K562 (cell line): ENCODE data around the gene ADCY6. TPM values are rescaled to one million over a fixed set of nuclear protein-coding genes. Genes with fewer than 3 reads are reported as not detected.

Experiments used
- CHD2 ChIP-seq: IDR thresholded peaks from 2 replicates; pipeline ENCODE4 v1.6.1; 2011; ENCODE audit warnings: low read depth, low read length
- KAT2B ChIP-seq: IDR thresholded peaks from one replicate; pipeline ENCODE4 v1.6.1; 2012; ENCODE audit warnings: low read depth, mild to moderate bottlenecking, control low read depth, inconsistent platforms, low read length, moderate library complexity
- MAX ChIP-seq: sonication (generic); formaldehyde crosslinking; IDR thresholded peaks from 2 replicates; pipeline ENCODE4 v1.9.0; 2022; ENCODE audit warnings: mild to moderate bottlenecking, missing genetic modification reagents
- MLLT1 ChIP-seq, 2 experiments: fragments of 450-650 bp; IDR thresholded peaks; 2 replicates each; pipeline ENCODE4 v1.6.1; 2016
- PTRF ChIP-seq: fragments of 450-650 bp; IDR thresholded peaks from 2 replicates; pipeline ENCODE4 v1.6.1; 2016; ENCODE audit warnings: mild to moderate bottlenecking, missing genetic modification characterization, missing compliant biosample characterization
- SRSF7 ChIP-seq: fragments of 200-400 bp; formaldehyde crosslinking; optimal IDR thresholded peaks from 2 replicates; pipeline ENCODE3; 2017; ENCODE audit warnings: mild to moderate bottlenecking, low read depth, low read length
- THAP7 ChIP-seq: fragments of 250-450 bp; sonication (Bioruptor Pico); IDR thresholded peaks from 2 replicates; pipeline ENCODE4 v1.5.0; 2021
- TRIM24 ChIP-seq, 2 experiments: fragments of 450-650 bp; IDR thresholded peaks; 2 replicates each; pipeline ENCODE4 v1.6.1; 2016
- TRIM25 ChIP-seq: fragments of 450-650 bp; IDR thresholded peaks from 2 replicates; pipeline ENCODE4 v1.7.0; 2016; ENCODE audit warnings: borderline replicate concordance
- ZBTB7A ChIP-seq: IDR thresholded peaks from 2 replicates; pipeline ENCODE4 v1.6.1; 2011; ENCODE audit warnings: low read depth, mild to moderate bottlenecking, low read length, moderate library complexity, borderline replicate concordance; ENCODE audit not compliant: control insufficient read depth
- ZNF146 ChIP-seq: IDR thresholded peaks from one replicate; pipeline ENCODE4 v1.6.1; 2018; ENCODE audit warnings: missing compliant biosample characterization; ENCODE audit not compliant: unreplicated experiment
- polyA plus RNA-seq, 8 experiments: library from polyadenylated mRNA; depleted of rRNA in 4 of 8; stranded (reverse) in 5 of 8; unstranded in 3 of 8; fragments of >200 nt; fragmentation: Nextera tagmentation in 2 of 8; fragmentation: Illumina TruSeq in 1 of 8; extraction: Ambion mirVana in 2 of 8; extraction: Trizol in 1 of 8; gene quantifications; 2 replicates each; pipeline versions ENCODE4 v1.2.1 to v1.2.3, GENCODE V29; 2011 to 2014; ENCODE audit warnings: inconsistent platforms in 1 of 8, missing spikeins in 1 of 8
- total RNA-seq, 7 experiments: library from RNA; depleted of rRNA in 6 of 7; stranded (reverse); fragments of >200 nt in 6 of 7; fragmentation: Illumina TruSeq in 2 of 7; extraction: Trizol in 2 of 7; gene quantifications; 2 replicates each; pipeline versions ENCODE4 v1.2.1 to v1.2.3, GENCODE V29; 2011 to 2021; ENCODE audit warnings: low replicate concordance in 1 of 7
- TF ChIP-seq, protein P1 (sequence below): sonication (generic); formaldehyde crosslinking; IDR thresholded peaks from 2 replicates; pipeline ENCODE4 v1.8.0; 2023; ENCODE audit warnings: mild to moderate bottlenecking, missing genetic modification reagents
- TF ChIP-seq, protein P2 (sequence below), 2 experiments: IDR thresholded peaks; 2 replicates each; pipeline ENCODE4 v1.6.1; 2011; ENCODE audit warnings: borderline replicate concordance in 1 of 2, control low read depth in 1 of 2, low read depth in 1 of 2, low read length in 1 of 2, mild to moderate bottlenecking in 1 of 2, mixed read lengths in 1 of 2, moderate library complexity in 1 of 2; ENCODE audit not compliant: insufficient read depth in 1 of 2, insufficient read length in 1 of 2, poor library complexity in 1 of 2, severe bottlenecking in 1 of 2; ENCODE audit errors: extremely low read depth in 1 of 2
- TF ChIP-seq, protein P3 (sequence below): fragments of 450-650 bp; formaldehyde crosslinking; IDR thresholded peaks from 2 replicates; pipeline ENCODE4 v1.4.0; 2020; ENCODE audit warnings: mild to moderate bottlenecking, moderate library complexity
- TF ChIP-seq, protein P4 (sequence below): sonication (generic); formaldehyde crosslinking; IDR thresholded peaks from 2 replicates; pipeline ENCODE4 v1.8.1; 2023; ENCODE audit warnings: mild to moderate bottlenecking, missing genetic modification reagents, moderate library complexity

ADCY6 gene
- total and polyA plus RNA-seq, 9 of the 15 experiments (the other 6 are each of a cell fraction or from before 2014, with no cell fraction given) = 0.01 to 1.0 (median 0.53) TPM

DNA sequence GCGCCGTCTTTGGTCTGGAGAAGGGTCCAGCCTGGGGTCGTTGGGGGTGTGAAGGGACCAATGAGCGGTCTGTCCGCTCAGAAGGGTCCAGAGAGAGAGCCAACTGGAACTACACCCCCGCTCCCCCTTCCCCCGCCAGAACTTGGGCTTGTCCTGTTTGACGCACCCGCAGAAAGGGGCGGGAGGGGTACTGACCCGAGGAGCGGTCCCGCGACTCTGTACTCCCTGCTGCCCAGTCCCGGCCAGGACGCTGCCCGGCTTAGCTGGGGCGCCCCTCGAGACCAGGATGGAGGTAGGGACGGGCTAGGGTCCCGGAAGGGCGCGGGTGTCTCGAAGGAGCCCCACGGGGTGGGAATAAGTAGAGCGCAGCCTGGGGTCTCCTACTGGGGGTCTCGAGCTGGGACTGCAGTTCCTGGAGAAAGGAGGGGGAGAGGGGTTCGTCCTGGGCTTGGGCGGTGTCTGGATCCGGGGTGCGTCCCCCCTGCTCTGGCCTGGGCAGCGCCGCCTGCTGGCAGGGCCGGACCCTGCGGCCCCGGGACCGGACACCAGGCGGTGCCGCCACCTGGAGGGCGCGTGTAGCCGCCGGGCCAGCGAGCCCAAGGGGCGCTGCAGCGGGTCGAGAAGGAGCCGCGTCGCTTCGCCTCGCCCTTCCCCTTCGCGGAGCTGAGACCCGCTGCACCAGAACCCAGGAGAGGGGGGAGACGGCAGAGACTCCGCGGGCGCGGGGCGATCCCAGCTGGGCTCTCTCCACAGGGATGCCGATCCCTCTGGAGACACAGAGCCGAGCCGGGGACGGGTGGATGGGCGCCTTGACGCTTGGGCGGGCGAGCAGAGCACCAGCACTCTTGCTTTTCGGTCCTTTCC lies 25.6 kb upstream of the ADCY6 start (continued):
- TF ChIP-seq, protein P1, sequence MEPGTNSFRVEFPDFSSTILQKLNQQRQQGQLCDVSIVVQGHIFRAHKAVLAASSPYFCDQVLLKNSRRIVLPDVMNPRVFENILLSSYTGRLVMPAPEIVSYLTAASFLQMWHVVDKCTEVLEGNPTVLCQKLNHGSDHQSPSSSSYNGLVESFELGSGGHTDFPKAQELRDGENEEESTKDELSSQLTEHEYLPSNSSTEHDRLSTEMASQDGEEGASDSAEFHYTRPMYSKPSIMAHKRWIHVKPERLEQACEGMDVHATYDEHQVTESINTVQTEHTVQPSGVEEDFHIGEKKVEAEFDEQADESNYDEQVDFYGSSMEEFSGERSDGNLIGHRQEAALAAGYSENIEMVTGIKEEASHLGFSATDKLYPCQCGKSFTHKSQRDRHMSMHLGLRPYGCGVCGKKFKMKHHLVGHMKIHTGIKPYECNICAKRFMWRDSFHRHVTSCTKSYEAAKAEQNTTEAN (CRISPR knock-in tag) = no peak
- TF ChIP-seq TRIM24 (IDR thresholded peaks at IDR 0.05) = peak in 1 of 2 experiments; percentile 32; a peak in 1 of 4 replicates
- TF ChIP-seq CHD2 = no peak
- TF ChIP-seq MLLT1 (IDR thresholded peaks at IDR 0.05) = peak; percentile 26 to 67; a peak in 1 of 4 replicates
- TF ChIP-seq KAT2B = peak; percentile 97
- TF ChIP-seq ZNF146 (CRISPR knock-in tag) = no peak
- TF ChIP-seq, protein P2, sequence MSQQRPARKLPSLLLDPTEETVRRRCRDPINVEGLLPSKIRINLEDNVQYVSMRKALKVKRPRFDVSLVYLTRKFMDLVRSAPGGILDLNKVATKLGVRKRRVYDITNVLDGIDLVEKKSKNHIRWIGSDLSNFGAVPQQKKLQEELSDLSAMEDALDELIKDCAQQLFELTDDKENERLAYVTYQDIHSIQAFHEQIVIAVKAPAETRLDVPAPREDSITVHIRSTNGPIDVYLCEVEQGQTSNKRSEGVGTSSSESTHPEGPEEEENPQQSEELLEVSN (IDR thresholded peaks at IDR 0.05; ENCODE audit: borderline replicate concordance in 1 of 2, extremely low read depth in 1 of 2, insufficient read depth in 1 of 2, insufficient read length in 1 of 2, low read depth in 1 of 2, low read length in 1 of 2, poor library complexity in 1 of 2, severe bottlenecking in 1 of 2) = peak; percentile 45 to 91
- TF ChIP-seq THAP7 (CRISPR knock-in tag) = peak; percentile 70; the same call in 1 of the 2 replicates
- TF ChIP-seq, protein P3, sequence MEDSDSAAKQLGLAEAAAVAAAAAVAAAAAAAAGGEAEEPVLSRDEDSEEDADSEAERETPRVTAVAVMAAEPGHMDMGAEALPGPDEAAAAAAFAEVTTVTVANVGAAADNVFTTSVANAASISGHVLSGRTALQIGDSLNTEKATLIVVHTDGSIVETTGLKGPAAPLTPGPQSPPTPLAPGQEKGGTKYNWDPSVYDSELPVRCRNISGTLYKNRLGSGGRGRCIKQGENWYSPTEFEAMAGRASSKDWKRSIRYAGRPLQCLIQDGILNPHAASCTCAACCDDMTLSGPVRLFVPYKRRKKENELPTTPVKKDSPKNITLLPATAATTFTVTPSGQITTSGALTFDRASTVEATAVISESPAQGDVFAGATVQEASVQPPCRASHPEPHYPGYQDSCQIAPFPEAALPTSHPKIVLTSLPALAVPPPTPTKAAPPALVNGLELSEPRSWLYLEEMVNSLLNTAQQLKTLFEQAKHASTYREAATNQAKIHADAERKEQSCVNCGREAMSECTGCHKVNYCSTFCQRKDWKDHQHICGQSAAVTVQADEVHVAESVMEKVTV (CRISPR knock-in tag) = peak; percentile 65
- TF ChIP-seq SRSF7 = no peak
- peak; percentile 92 for TF ChIP-seq MAX (CRISPR knock-in tag)
- TF ChIP-seq, protein P4, sequence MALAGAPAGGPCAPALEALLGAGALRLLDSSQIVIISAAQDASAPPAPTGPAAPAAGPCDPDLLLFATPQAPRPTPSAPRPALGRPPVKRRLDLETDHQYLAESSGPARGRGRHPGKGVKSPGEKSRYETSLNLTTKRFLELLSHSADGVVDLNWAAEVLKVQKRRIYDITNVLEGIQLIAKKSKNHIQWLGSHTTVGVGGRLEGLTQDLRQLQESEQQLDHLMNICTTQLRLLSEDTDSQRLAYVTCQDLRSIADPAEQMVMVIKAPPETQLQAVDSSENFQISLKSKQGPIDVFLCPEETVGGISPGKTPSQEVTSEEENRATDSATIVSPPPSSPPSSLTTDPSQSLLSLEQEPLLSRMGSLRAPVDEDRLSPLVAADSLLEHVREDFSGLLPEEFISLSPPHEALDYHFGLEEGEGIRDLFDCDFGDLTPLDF = 0 out of 2 replicates have a peak, but pooled peaks have one; percentile 53
- no peak for TF ChIP-seq PTRF
- TF ChIP-seq TRIM25 = no peak
- TF ChIP-seq ZBTB7A = peak; percentile 96
